GM19452 (cell line): Measurements from ENCODE around the gene SIK3.

Experiments used
- ATAC-seq: cut with Tn5 transposase; IDR thresholded peaks from one replicate; pipeline ENCODE4 v1.9.1; 2021; ENCODE audit not compliant: unreplicated experiment

The SIK3 gene

GRCh38 chr11:116830184-116830912, 267.9 kb downstream of the SIK3 start:
- ATAC-seq = no peak

- no peak for ATAC-seq
Measured at GRCh38 chr11:116829525-116830183, 268.6 kb downstream of the SIK3 start, which contains the start of gene APOC3. Gene APOC3, plus strand, starts transcription at chr11:116829907. Its CDS starts 676 bp downstream, at chr11:116830583.

GRCh38 chr11:116828632-116829524, 269.4 kb downstream of the SIK3 start:
- no peak for ATAC-seq

GRCh38 chr11:116827461-116827860, 270.8 kb downstream of the SIK3 start:
- no peak for ATAC-seq

GRCh38 chr11:116826751-116827431, 271.3 kb downstream of the SIK3 start:
- no peak for ATAC-seq

- no peak for ATAC-seq
Measured at GRCh38 chr11:116825854-116826750, 272.1 kb downstream of the SIK3 start.

- no peak for ATAC-seq
Measured at GRCh38 chr11:116825434-116825833, 272.8 kb downstream of the SIK3 start.

- no peak for ATAC-seq
Measured at GRCh38 chr11:116823031-116823843, 275.0 kb downstream of the SIK3 start, which contains the start of gene APOA4. Gene APOA4, minus strand, starts transcription at chr11:116823304. Its CDS starts 113 bp downstream, at chr11:116823191.

GRCh38 chr11:116822575-116822974, 275.7 kb downstream of the SIK3 start:
- ATAC-seq = no peak

GRCh38 chr11:116821050-116821918, 276.9 kb downstream of the SIK3 start:
- no peak for ATAC-seq

- no peak for ATAC-seq
Measured at GRCh38 chr11:116819049-116819448, 279.2 kb downstream of the SIK3 start.

GRCh38 chr11:116814502-116814901, 283.7 kb downstream of the SIK3 start:
- no peak for ATAC-seq

- no peak for ATAC-seq
Measured at GRCh38 chr11:116813781-116814471, 284.3 kb downstream of the SIK3 start.

GRCh38 chr11:116813170-116813569, 285.1 kb downstream of the SIK3 start:
- ATAC-seq = no peak

GRCh38 chr11:116812109-116812508, 286.1 kb downstream of the SIK3 start:
- no peak for ATAC-seq

- no peak for ATAC-seq
Measured at GRCh38 chr11:116811194-116811593, 287.0 kb downstream of the SIK3 start.
